CD4-positive, alpha-beta T cell (primary cell): ENCODE measurements around the gene ARMC8. TPM values are rescaled to one million over a fixed set of nuclear protein-coding genes. Genes with fewer than 3 reads are reported as not detected.

Source experiments
- ATAC-seq: fragments of 200-7000 bp; cut with Tn5 transposase; one replicate; pipeline ENCODE4 v1.10.0; 2022; ENCODE audit warnings: mild to moderate bottlenecking; ENCODE audit not compliant: poor library complexity
- CTCF ChIA-PET: fragments of 350-600 bp; sonication (Branson Sonifier 250); formaldehyde crosslinking; loops from one replicate; lab custom pipeline; 2021; ENCODE audit warnings: antibody characterized with exemption, inconsistent platforms; lab: Charles Lee
- POLR2A ChIA-PET: fragments of 350-600 bp; sonication (Branson Sonifier 250); formaldehyde crosslinking; loops from one replicate; lab custom pipeline; 2021; ENCODE audit warnings: antibody characterized with exemption, inconsistent platforms; lab: Charles Lee
- DNase-seq, 14 experiments: peaks; one replicate each; pipeline ENCODE4 v3.0.0-alpha.2; 2013 to 2020; ENCODE audit warnings: mixed read lengths in 2 of 14
- H3K27ac ChIP-seq, 2 donors: one replicate each; pipeline versions ENCODE4 v1.5.1 to v1.7.0; 2013; ENCODE audit warnings: low read length in 2 of 2, low read depth in 1 of 2, mild to moderate bottlenecking in 1 of 2
- H3K27me3 ChIP-seq, 2 experiments: 1 replicate in 1 of 2; 2 replicates in 1 of 2; pipeline versions ENCODE4 v1.6.1 to v1.7.0; 2013; ENCODE audit warnings: low read length in 2 of 2, control low read depth in 1 of 2, mild to moderate bottlenecking in 1 of 2, moderate library complexity in 1 of 2; ENCODE audit not compliant: insufficient read depth in 2 of 2, control insufficient read depth in 1 of 2
- H3K36me3 ChIP-seq: one replicate; pipeline ENCODE4 v1.6.1; 2013; ENCODE audit warnings: low read length, control low read depth; ENCODE audit not compliant: insufficient read depth
- H3K4me1 ChIP-seq: one replicate; pipeline ENCODE4 v1.6.1; 2013; ENCODE audit warnings: low read length, control low read depth; ENCODE audit not compliant: insufficient read depth
- H3K4me3 ChIP-seq: one replicate; pipeline ENCODE4 v1.5.1; 2013; ENCODE audit warnings: mild to moderate bottlenecking, low read length, moderate library complexity
- H3K9me3 ChIP-seq, 2 experiments: 1 replicate in 1 of 2; 2 replicates in 1 of 2; pipeline versions ENCODE4 v1.6.1 to v1.7.0; 2013; ENCODE audit warnings: low read length in 2 of 2, mild to moderate bottlenecking in 2 of 2, control low read depth in 1 of 2, moderate library complexity in 1 of 2; ENCODE audit not compliant: control insufficient read depth in 1 of 2, insufficient read depth in 1 of 2
- H3K27ac Mint-ChIP-seq: one replicate; pipeline ENCODE4 v1.8.0; 2020; ENCODE audit warnings: mixed read lengths
- H3K27me3 Mint-ChIP-seq: one replicate; pipeline ENCODE4 v1.8.0; 2021; ENCODE audit warnings: mixed read lengths
- H3K36me3 Mint-ChIP-seq: one replicate; pipeline ENCODE4 v1.8.0; 2021; ENCODE audit warnings: low read depth, mixed read lengths
- H3K4me1 Mint-ChIP-seq: one replicate; pipeline ENCODE4 v1.8.0; 2021; ENCODE audit warnings: low read depth, mixed read lengths
- H3K4me3 Mint-ChIP-seq: one replicate; pipeline ENCODE4 v1.8.0; 2020; ENCODE audit warnings: mild to moderate bottlenecking, mixed read lengths
- H3K9me3 Mint-ChIP-seq: one replicate; pipeline ENCODE4 v1.8.0; 2020; ENCODE audit warnings: mixed read lengths
- intact Hi-C, 2 experiments: fragments of 100-400 bp; cut with DNase I in 1 of 2; cut with micrococcal nuclease in 1 of 2; formaldehyde crosslinking; loops; one replicate each; pipeline versions ENCODE4 v1.15.1 to v1.9.0; 2023 to 2025; cut with DNase I, micrococcal nuclease
- total RNA-seq, 174 experiments: library from RNA in 2 of 174; stranded (reverse) in 2 of 174; gene quantifications; one replicate each; pipeline ENCODE4 v1.2.3 and lab custom pipeline; 2021 to 2026
- TF ChIP-seq, protein P1 (sequence below): fragments of 200-600 bp; IDR thresholded peaks from one replicate; pipeline ENCODE4 v1.8.0; 2022; ENCODE audit warnings: antibody characterized with exemption, mild to moderate bottlenecking

The ARMC8 gene
- total RNA-seq, 2 experiments from 2014 or later = 62.8 to 62.9 TPM

DNA sequence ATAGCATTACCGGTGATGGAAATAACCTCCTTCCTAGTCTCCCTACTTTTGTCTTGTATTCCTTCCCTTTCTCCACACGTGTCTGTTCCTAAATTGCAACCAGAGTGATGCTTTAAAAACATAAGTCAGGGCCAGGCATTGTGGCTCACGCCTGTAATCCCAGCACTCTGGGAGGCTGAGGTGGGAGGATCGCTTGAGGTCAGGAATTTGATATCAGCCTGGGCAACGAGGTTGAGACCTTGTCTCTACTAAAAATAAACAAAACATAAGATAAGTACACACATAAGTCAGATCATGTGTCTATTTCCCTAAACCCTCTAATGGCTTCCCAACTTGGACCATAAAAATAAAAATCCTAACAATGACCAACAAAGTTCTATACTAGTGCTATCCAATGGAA, 18.4 kb downstream of the ARMC8 start:
- H3K4me3 ChIP-seq = no peak overlapping the region
- H3K27ac Mint-ChIP-seq = no peak overlapping the region
- no peak for ATAC-seq

DNA sequence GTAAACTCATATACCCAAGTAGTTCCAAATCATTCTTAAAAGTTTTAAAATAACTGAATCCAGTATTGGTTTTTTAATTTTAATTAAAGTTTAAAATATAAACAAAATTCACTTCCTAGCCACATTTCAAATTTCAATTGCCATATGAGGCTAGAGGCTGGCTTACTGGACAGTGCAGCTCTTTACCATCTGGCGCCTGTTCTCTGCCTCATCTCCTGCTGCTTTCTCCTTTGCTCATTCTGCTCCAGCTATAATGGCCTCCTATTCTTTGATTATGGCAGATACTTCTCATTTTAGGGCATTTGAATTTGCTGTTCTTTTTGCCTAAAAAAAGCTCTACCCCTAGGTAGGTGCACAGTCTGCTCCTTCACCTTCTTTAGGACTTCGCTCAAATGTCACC, 19.1 kb downstream of the ARMC8 start:
- Mint-ChIP-seq H3K4me1 (peaks cover 74% of the 10 kb centered on the region), H3K36me3 (peaks cover 54% of the 10 kb centered on the region), H3K4me3 (no peak overlapping the region), H3K27me3 (no peaks in the 10 kb centered on the region), H3K9me3 (no peaks in the 10 kb centered on the region), H3K27ac (no peak overlapping the region)
- Histone ChIP-seq H3K27ac (no peak overlapping the region), H3K4me1 (peaks cover 3% of the 10 kb centered on the region), H3K4me3 (no peak overlapping the region), H3K27me3 (no peaks in the 10 kb centered on the region), H3K36me3 (peaks cover 15% of the 10 kb centered on the region), H3K9me3 (peaks cover 0 to 4% of the 10 kb centered on the region in 2 experiments)
- ATAC-seq (no peak), DNase-seq (no peak)
- ChIA-PET POLR2A (interaction anchor here (0.6 kb wide), 1 partner anchor 589 kb away, joined by 3 read pairs; no protein-coding TSS in a partner anchor), CTCF (interaction anchor here (2.0 kb wide), 1 partner anchor 10 kb away, joined by 6 read pairs; no protein-coding TSS in a partner anchor)
- intact Hi-C loops = no loop called here
- TF ChIP-seq, protein P1, sequence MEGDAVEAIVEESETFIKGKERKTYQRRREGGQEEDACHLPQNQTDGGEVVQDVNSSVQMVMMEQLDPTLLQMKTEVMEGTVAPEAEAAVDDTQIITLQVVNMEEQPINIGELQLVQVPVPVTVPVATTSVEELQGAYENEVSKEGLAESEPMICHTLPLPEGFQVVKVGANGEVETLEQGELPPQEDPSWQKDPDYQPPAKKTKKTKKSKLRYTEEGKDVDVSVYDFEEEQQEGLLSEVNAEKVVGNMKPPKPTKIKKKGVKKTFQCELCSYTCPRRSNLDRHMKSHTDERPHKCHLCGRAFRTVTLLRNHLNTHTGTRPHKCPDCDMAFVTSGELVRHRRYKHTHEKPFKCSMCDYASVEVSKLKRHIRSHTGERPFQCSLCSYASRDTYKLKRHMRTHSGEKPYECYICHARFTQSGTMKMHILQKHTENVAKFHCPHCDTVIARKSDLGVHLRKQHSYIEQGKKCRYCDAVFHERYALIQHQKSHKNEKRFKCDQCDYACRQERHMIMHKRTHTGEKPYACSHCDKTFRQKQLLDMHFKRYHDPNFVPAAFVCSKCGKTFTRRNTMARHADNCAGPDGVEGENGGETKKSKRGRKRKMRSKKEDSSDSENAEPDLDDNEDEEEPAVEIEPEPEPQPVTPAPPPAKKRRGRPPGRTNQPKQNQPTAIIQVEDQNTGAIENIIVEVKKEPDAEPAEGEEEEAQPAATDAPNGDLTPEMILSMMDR = no peak

More for the DNA sequence above, 18.4 kb downstream of the ARMC8 start:
- ChIA-PET POLR2A (no interaction called here), CTCF (no interaction called here)
- no peaks in the 10 kb centered on the region for H3K9me3 Mint-ChIP-seq
- Histone ChIP-seq H3K4me1 (peaks cover 3% of the 10 kb centered on the region), H3K27ac (no peak overlapping the region), H3K36me3 (peaks cover 13% of the 10 kb centered on the region), H3K9me3 (peaks cover 0 to 4% of the 10 kb centered on the region in 2 experiments), H3K27me3 (no peaks in the 10 kb centered on the region)
- intact Hi-C loops = no loop called here
- H3K4me1 Mint-ChIP-seq = peaks cover 78% of the 10 kb centered on the region
- H3K4me3 Mint-ChIP-seq = no peak overlapping the region
- peaks cover 48% of the 10 kb centered on the region for H3K36me3 Mint-ChIP-seq
- TF ChIP-seq, protein P1 = no peak
- H3K27me3 Mint-ChIP-seq = no peaks in the 10 kb centered on the region
- DNase-seq = no peak

DNA sequence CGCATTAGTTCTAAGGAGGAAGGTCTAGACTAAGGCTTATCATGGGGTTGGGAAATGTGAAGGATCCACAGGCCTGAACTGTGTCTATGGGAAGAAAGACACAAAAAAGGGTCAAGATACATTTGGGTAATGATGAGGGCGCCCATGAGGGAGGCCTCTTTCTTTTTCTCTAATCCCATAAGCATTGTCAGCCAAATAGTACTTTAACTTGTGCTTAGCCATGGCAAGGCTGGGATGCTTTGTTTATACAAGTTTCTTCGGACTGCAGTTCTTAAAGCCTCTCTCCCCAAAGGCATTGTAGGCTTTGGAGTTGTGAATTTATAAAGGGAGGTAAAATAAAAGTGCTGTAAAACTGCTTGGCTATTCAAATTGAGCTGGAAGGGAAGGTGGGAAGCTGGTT, 23.4 kb downstream of the ARMC8 start:
- peaks cover 13% of the 10 kb centered on the region for H3K36me3 ChIP-seq
- no peak overlapping the region for H3K4me3 ChIP-seq
- H3K27ac ChIP-seq = no peak overlapping the region
- intact Hi-C loops = no loop called here
- H3K27me3 Mint-ChIP-seq = no peaks in the 10 kb centered on the region
- H3K4me1 Mint-ChIP-seq = peaks cover 60% of the 10 kb centered on the region
- no peak overlapping the region for H3K4me3 Mint-ChIP-seq
- H3K9me3 ChIP-seq = peaks cover 0 to 4% of the 10 kb centered on the region in 2 experiments
- CTCF ChIA-PET = interaction anchor here (1.7 kb wide), 1 partner anchor 9 kb away, joined by 3 read pairs; no protein-coding TSS in a partner anchor
- H3K36me3 Mint-ChIP-seq = peaks cover 73% of the 10 kb centered on the region
- H3K9me3 Mint-ChIP-seq = no peaks in the 10 kb centered on the region
- TF ChIP-seq, protein P1 = no peak
- no peak for DNase-seq
- ATAC-seq = no peak
- no peaks in the 10 kb centered on the region for H3K4me1 ChIP-seq
- H3K27me3 ChIP-seq = no peaks in the 10 kb centered on the region
- no peak overlapping the region for H3K27ac Mint-ChIP-seq
- POLR2A ChIA-PET = no interaction called here
